Measurements from ENCODE around the gene COL11A1. TPM values are rescaled to one million over a fixed set of nuclear protein-coding genes. Genes with fewer than 3 reads are reported as not detected.

COL11A1 gene
- total RNA-seq, 6 experiments from 2014 or later, result 0.31 TPM; not detected in 5

DNA sequence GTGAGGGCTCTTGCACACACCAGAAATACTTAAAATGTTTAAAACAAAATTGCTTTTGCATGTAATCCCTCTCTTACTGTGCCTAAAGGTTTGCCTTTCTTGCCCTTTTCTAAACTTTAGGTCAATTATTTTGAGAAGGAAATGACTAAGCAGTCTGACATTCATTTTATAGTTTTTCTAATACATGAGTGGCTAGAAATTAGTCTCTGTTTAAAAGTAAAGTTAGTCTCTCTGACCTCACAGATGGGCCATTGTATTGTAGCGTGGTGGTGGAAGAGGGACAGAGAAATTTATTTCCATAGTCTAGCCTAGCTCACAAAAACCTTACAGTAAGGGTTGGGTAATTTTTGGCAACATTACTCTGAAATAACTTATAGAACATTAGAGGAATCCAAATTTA is 3.6 kb upstream of the COL11A1 start:
- no peaks in the 10 kb centered on the region for H3K36me3 ChIP-seq
- peaks cover 0 to 1% (median 0%) of the 10 kb centered on the region in 4 donors for H3K4me1 ChIP-seq
- TF ChIP-seq, protein P1, sequence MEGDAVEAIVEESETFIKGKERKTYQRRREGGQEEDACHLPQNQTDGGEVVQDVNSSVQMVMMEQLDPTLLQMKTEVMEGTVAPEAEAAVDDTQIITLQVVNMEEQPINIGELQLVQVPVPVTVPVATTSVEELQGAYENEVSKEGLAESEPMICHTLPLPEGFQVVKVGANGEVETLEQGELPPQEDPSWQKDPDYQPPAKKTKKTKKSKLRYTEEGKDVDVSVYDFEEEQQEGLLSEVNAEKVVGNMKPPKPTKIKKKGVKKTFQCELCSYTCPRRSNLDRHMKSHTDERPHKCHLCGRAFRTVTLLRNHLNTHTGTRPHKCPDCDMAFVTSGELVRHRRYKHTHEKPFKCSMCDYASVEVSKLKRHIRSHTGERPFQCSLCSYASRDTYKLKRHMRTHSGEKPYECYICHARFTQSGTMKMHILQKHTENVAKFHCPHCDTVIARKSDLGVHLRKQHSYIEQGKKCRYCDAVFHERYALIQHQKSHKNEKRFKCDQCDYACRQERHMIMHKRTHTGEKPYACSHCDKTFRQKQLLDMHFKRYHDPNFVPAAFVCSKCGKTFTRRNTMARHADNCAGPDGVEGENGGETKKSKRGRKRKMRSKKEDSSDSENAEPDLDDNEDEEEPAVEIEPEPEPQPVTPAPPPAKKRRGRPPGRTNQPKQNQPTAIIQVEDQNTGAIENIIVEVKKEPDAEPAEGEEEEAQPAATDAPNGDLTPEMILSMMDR (IDR thresholded peaks at IDR 0.05), result no peak
- no peak for TF ChIP-seq POLR2A (IDR thresholded peaks at IDR 0.05)
- DNase-seq (no peak), ATAC-seq (no peak)
- H3K27ac ChIP-seq, result no peak overlapping the region
- intact Hi-C loops (cut with DNase I), result no loop called here
- no peaks in the 10 kb centered on the region for H3K9me3 ChIP-seq
- H3K4me3 ChIP-seq, result no peak overlapping the region
- H3K27me3 ChIP-seq, result no peaks in the 10 kb centered on the region
- WGBS (ENCODE audit: insufficient coverage, low coverage, low lambda C conversion rate, missing lambda C conversion rate), result 59% methylated on average over 1 of the region's 1 CpG

DNA sequence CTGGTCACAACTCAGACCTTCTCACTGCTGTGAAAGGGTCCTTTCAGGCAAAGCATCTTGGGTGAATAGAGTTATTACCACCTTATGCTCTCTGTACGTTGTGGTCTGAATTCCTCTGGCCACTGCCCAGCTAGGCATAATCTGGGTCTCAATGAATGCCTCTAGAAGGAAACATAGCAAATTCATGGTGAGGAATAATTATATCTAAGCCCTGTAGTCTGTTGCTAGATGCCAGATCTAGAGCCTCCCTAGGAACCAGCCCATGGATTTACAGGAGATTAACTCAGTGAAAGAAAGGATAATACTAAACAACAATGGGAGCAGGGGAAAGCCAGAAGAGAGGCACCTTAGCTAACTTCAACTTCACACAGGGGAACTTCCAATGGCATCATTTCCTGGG is 2.4 kb upstream of the COL11A1 start:
- TF ChIP-seq POLR2A (IDR thresholded peaks at IDR 0.05), result no peak
- TF ChIP-seq, protein P1 (IDR thresholded peaks at IDR 0.05), result no peak
- intact Hi-C loops (cut with DNase I), result no loop called here
- Histone ChIP-seq H3K9me3 (no peaks in the 10 kb centered on the region), H3K27ac (no peak overlapping the region), H3K4me3 (no peak overlapping the region), H3K4me1 (peaks cover 0 to 8% (median 0%) of the 10 kb centered on the region in 4 donors), H3K27me3 (no peaks in the 10 kb centered on the region), H3K36me3 (no peaks in the 10 kb centered on the region)
- DNase-seq, result no peak
- no peak for ATAC-seq
- WGBS (ENCODE audit: insufficient coverage, low coverage, low lambda C conversion rate, missing lambda C conversion rate), result no CpG with 5 or more reads among the region's 1 CpG

DNA sequence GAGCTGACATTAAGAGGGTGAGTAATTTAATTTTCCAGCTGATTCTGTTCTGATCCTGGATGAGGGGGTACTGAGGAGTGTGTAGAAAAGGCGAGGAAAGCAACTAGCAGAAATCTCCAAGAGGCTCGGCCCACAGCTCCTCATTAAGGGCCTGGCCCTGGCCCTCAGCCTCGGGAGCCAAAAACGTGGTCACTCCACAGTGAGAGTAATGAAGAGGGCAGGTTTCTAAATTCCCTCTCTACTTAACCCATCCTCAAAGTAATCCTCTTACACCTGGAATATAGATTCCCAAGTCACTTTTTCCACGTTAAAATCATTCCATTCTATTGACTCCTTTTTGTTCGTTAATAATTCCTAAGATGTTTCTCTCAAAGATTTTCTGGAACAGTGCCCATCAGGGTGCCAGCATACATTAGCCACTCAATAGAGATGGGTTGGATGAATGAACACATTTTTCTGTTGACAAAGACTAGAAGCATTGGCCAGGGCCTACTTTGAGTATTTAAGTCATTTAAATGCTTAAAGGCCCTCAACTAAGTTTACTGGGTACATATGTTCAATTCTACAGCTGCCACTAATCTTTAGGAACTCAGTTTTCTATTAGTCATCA is 1.1 kb upstream of the COL11A1 start:
- Histone ChIP-seq H3K36me3 (no peaks in the 10 kb centered on the region), H3K4me3 (no peak overlapping the region), H3K27ac (no peak overlapping the region), H3K27me3 (no peaks in the 10 kb centered on the region), H3K4me1 (peaks cover 0 to 8% (median 0%) of the 10 kb centered on the region in 4 donors), H3K9me3 (no peaks in the 10 kb centered on the region)
- ATAC-seq (no peak), DNase-seq (no peak)
- WGBS (ENCODE audit: insufficient coverage, low coverage, low lambda C conversion rate, missing lambda C conversion rate), result 63% methylated on average over 6 of the region's 6 CpGs
- intact Hi-C loops (cut with DNase I), result no loop called here
- TF ChIP-seq, protein P1 (IDR thresholded peaks at IDR 0.05), result no peak
- no peak for TF ChIP-seq POLR2A (IDR thresholded peaks at IDR 0.05)

DNA sequence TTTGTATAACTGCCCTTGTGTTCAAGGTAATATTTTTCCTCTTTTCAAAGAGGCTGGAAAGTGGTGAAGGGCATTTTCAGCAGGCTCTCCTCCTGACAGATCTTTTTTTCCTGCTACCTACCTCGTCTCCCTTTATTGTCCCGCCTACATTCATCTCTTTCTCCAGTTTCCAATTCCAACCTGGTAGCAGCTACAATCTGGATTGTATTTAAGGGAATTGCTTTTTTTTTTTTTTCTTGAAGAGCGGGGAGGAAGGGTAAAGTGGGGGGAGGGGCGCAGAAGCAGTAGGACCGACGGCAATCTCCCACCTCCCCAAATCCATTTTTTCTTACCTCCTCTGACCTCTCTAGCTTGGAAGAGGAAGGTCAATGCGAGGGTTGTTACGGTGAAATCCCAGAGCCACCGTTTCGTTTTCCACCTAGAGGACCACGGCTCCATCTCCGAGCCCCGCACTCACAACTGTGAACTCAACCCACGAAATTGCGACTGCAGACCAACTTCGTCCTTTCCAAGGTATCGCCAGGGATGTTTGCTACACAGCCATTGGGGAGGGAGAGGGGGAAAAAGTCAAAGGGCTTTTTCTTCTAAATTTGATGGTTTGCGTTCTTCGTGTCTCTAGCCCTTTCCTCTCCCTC is 464 bp downstream of the COL11A1 start:
- Histone ChIP-seq H3K27me3 (no peaks in the 10 kb centered on the region), H3K4me1 (peaks cover 0 to 8% (median 0%) of the 10 kb centered on the region in 4 donors), H3K27ac (no peak overlapping the region), H3K36me3 (no peaks in the 10 kb centered on the region), H3K4me3 (no peak overlapping the region), H3K9me3 (no peaks in the 10 kb centered on the region)
- DNase-seq (no peak), ATAC-seq (no peak)
- intact Hi-C loops (cut with DNase I), result no loop called here
- TF ChIP-seq, protein P1 (IDR thresholded peaks at IDR 0.05), result no peak
- TF ChIP-seq POLR2A (IDR thresholded peaks at IDR 0.05), result no peak
- 1% methylated on average over 19 of the region's 19 CpGs for WGBS (ENCODE audit: insufficient coverage, low coverage, low lambda C conversion rate, missing lambda C conversion rate)
